ENCODE measurements around the gene SIRPB1.
A peak's percentile ranks its signal among the peaks of the same experiment; 100 is the strongest.
"Not testable (repeated sequence)": the region's sequence is repeated elsewhere in the genome, so short reads cannot be mapped to it uniquely, and the experiment has no call there.

Gene SIRPB1

DNA sequence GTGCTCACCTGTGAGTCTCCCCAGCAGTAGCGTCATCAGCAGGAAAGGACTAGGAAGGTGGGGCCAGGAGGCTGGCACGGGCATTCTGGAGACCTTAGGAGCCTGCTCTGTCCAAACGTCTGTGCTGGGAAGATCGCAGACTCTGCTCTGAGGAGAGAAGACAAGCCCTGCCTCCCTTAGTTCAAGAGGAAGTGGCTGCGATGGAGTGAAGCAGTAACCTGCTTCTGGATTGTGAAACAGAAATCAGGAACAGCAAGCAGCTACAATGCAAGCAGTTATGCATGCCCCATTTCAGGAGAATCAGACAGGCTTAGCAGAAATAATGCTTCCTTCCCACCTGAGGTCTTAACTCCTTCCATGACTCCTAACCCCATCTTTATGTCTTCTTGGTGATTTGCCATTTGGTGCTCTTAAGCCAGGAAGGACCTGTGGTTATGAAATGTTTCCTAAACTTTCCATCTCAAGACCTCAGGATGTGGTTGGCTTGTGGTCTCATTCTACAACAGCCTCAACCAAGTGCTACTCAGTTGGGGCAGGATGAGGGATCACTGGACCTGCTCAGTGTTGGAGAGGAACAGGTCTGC, at the start of gene SIRPB1:
TSS of gene SIRPB1 (minus strand) at position 149 of the 584 bp plus-strand sequence. CDS start at position 84, 65 bp downstream.
- DNase-seq = no peak

DNA sequence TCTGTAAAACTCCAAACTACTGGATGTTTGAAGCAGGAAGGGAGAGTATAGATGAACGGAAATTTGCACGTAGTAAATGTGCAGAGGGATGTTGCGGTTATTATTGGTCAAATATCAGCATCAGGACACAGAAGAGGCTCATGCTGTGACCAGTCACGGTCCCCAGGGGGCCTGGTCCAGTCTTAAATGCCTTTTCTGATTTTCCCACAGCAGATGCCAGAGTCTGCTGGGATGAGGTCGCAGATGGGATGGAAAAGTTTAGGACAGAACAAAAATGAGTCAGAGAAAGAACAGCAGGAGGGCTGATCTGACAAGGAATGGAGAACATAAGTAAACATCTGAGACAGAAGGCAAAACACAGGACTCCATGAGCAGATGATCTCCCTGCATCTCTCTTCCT, 49.5 kb upstream of the SIRPB1 start:
- DNase-seq = no peak

DNA sequence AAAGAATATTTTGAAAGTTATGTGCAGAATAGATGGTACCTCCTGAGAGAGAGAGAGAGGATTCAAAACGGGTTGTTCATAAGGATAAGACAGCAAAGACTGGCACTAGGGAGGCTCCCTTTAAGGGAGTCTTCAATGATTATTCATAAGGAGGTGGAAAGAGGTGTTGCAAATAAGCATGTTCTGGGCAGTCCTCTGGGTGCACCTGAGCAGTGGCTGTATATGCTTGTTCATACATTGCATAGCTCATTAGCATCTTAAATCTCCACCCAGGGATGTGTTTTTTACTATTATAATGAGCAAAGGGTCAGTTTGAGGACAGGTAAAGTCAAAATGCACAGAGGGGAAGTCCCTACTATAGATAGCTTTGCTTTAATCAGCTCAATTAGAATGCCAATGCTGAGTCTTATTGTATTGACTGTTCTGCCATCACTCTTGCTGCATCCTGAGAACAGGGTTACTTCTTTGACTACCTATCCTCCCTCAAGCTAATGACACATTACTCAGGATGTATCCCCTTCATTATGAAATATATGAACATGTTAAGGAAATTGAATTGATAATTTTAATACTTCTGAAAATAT, 47.8 kb upstream of the SIRPB1 start:
- DNase-seq = no peak

DNA sequence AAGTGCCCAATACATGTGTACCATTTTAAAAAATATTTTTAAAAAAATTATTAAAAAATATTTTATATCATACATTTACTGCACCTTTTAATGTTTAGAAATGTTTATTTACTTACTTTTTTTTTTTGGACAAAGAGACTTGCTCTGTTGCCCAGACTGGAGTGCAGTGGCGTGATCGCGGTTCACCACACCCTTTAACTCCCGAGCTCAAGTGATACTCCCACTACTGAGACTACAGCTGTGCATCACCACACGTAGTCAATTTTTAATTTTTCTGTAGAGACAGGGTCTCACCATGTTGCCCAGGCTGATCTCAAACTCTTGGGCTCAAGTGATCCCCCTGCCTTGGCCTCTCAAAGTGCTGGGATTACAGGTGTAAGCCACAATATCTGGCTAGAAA, 47.0 kb upstream of the SIRPB1 start:
- DNase-seq = no peak

DNA sequence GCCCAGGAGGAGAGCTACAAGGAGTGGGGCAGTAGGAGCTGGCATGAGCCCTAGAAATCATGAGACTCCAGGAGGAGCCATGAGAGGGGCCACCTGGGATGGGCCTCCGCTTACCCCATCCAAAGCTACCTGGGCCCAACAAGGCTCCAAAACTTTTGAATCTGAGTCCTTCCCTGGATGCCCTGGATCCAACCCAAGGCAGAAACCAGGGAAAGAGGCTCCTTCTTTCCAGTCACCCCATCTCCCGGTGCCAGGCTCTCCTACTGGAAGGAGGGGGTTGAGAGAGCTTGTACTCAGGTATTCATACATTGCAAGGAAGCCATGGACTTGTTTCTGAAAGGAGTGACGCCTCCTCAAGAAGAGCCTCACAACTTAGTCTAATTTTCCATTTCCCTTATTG, 45.5 kb upstream of the SIRPB1 start:
- no peak for DNase-seq

DNA sequence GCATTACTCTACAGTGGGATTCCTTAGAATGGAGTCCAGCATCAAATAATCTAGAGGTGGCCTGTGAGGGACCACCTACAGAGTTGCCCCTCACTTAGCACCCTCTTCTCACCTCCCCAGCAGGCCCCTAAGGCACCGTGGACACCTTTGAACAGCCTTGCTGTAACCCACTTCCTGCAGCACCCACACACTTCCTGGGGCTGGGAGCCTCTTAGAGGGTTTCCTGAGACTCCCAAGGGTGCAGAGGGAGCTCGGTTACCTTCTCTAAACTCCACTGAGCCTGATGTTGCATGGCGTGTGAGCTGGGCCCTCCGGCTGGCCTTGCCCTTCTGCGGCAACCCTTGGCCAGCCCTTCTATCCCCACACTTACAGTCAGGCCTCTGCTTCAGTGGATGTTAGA, 45.1 kb upstream of the SIRPB1 start:
- peak; percentile 43 to 69 for DNase-seq

DNA sequence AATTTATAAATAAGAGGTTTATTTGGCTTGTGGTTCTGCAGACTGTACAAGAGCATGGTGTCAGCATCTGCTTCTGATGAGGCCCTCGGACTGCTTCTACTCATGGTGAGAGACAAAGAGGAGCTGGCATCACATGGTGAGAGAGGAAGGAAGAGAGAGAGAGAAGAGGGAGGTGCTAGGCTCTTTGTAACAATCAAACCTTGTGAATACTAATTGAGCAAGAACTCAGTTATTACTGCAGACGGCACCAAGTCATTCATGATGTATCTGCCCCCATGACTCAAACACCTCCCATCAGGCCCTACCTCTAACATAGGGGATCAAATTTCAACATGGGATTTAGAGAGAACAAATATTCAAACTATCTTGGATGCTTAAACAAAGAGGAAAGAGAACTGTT, 44.1 kb upstream of the SIRPB1 start:
- DNase-seq = no peak

DNA sequence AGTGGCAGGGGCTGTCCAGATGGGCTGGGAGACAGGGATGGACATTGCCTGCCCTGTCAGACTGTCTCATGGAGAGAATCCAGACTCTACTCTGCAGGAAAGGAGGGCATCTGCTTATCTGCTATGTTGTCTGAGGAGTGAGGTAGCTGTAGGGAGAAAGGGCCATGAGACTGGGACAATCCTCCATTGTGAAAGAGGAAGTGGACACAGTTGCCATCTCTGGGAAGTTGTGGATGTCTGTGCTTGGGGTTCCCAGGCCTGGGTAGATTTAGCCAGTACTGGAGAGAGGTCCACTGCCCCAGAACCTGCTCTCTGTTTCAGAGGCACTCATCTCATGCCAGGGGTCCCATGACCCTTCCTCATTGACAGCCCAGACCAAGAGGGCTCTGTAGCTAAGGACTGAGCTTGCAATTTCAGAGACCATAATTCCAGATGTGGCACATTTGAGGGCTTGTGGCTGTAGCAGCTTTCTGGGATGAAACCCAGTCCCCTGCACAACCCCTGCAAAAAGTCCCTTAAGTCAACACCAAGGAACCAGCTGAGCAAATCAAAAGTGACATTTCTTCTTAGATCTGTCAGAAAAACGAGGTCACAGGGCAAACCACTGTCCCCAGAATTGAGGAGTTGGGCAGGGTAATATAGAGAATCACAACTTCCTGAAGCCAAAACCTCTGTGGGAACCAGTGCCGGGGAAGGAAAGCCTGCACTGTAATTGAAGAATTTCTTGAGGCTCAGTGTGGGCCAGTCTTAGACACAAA, 41.9 kb upstream of the SIRPB1 start:
- DNase-seq = no peak

DNA sequence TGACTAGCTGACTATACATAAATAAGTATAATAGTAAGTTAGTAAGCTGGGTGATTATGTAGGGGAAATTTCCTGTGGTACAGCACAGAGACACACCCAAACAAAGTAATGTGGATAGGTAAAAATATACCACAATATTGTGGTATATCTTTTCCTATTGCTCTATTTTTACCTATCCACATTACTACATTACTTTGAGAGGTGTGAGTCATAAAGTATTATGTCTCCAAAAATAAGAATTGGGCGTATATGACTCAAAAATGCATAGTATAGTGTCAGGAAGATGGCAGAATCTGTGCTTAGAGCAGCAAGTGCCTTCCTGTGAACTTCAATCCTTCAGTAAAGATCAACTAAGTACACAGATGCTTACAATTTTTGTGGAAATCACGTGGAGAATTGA, 40.4 kb upstream of the SIRPB1 start:
- no peak for DNase-seq

DNA sequence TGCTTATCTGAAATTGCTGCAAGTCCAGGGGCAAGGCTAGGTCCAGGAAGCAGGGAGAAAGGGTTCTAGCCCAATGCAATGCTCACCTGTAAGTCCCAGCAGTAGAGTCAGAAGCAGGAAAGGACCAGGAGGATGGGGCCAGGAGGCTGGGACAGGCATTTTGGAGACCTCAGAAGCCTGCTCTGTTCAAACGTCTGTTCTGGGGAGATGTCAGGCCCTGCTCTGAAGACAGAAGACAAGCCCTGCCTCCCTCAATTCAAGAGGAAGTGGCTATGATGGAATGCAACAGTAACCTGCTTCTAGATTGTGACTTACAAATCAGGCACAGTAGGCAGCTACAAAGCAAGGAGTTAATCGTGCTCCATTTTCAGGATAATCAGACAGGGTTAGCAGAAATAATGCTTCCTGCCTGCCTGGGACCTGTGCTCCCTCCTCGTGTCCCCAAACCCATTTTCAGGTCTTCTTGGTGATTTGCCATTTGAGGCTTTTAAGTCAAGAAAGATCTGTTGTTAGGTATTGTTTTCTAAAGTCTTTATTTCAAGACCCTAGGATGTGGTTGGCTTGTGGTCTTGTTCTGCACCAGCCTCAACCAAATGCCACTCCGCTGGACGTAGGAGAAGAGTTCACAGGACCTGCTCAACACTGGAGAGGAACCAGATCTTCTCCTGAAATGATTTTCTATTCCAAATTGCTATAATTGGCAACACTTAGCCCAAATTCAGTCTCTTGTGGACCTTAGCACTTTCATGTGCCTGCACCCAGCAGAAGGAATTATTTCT, 37.9 kb upstream of the SIRPB1 start, which contains the start of gene SIRPG:
TSS of gene SIRPG (minus strand) at position 224 of the 779 bp plus-strand sequence. CDS start at position 159, 65 bp downstream.
- DNase-seq = no peak

DNA sequence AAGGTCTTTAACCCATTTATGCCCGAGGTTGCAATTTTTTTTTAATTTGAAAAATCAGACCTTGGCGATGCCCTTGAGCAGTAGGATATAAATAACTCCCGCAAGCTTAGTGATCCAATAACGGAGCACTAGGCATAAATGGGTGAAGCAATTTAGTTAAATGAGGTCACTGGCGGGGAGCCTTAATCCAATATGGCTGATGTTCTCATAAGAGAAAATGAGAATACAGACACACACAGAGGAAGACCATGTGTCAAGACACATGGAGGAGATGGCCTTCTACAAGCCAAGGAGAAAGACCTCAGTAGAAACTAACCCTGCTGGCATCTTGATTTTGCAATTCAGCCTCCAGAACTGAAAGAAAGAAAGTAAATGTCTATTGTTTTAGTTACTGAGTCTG, 37.0 kb upstream of the SIRPB1 start:
- no peak for DNase-seq

DNA sequence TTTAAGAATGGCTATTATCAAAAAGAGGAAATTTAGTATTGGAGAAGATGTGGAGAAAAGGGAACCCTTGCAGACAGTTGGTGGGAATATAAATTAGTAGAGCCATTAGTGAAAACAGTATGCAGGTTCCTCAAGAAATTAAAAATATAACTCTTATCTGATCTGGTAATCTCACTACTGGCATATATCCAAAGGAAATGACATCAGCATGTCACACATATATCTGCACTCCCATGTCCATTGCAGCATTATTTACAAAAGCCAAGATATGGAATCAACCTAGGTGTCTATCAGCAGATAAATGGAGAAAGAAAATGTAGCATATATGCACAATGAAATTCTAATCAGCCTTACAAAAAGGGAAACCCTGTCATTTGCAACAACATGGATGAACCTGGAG, 35.2 kb upstream of the SIRPB1 start:
- DNase-seq = no peak

DNA sequence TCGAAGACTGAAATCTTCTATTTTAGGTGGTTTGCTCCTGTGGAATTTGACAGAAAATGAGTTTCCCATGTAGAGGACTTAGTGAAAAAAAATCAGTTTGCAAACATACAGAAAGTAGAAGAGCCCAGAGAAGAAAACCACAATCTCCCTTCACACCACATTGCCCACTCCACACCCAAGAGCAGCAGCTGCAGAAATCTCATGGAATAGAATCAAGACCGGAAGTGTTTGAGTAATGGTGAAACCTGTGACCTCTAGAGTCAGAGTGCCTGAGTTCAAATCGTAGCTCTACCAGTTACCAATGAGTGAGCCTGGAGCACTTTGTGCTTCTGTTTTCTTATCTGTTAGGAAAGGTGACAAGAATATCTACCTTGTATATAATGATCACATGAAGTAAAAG, 33.2 kb upstream of the SIRPB1 start:
- no peak for DNase-seq

DNA sequence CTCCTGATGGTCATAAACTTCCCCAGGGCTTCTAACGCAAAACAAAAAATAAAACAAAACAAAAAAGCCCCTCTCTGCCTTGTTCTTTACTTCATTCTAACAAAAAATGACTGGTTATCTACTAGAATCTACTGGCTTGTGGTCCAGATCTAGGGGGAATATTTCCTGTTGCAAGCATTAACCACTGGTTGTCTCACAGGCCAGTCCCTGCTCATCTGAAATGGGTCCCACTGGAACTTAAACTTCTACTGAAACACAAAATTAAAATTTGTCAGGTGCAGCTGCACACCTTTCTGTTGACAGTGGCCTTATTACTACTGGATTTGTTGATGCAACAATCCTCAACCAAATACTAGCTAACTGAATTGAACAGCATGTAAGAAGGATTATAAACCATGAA, 32.3 kb upstream of the SIRPB1 start:
- no peak for DNase-seq

DNA sequence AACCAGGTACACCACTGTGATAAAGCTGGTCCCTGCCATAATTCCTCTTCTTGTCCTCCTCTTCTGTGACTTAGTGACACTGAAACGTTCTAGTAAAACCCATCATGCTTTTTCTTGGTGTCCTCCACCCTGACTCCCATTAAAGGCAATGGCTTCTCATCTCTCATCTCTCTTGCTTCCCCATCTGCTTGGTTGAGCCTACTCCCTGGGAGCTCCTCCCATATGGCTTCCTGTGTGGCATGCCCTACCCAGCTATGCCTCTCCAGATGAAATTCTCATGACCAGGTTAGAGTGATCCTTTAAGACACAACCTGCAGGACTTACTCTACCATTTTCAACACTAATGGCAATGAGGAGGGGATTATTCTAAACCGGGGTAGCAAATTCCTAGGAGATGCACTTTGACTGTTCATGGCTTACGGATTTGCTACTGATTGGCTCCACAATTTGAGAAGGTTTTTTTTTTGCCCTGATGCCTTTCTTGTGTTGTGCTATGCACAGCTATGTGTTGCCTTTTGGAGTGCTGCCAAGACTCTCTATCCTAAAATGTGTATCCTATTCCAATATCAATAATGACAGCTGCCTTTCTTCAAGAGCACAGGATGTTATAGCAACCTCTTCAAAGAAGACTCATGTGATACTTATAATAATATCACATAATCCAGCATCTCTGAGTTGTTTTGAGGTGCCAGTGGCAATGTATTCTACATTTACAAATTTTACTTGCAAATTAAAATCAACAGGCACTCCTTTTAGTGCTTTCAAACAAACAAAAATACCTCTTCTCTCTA, 31.7 kb upstream of the SIRPB1 start:
- no peak for DNase-seq

DNA sequence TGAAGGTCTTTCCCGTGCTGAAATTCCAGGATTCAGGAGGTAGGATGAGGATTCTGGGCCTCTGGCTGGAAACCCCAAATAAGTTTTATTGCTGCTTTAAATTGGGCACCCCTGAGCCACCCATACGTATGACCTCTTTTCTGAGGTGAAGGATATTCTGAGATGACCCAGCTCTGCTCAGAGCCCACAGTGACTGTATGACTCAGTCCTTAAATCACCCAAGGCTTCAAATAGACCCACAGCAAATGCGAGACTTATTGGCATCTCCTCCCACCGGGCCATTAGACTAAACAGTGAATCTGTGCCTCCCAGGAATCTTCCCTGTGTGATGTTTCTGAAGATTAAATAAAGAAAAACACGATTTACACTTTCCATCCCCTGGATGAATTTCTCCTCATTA, 28.3 kb upstream of the SIRPB1 start:
- DNase-seq = no peak

DNA sequence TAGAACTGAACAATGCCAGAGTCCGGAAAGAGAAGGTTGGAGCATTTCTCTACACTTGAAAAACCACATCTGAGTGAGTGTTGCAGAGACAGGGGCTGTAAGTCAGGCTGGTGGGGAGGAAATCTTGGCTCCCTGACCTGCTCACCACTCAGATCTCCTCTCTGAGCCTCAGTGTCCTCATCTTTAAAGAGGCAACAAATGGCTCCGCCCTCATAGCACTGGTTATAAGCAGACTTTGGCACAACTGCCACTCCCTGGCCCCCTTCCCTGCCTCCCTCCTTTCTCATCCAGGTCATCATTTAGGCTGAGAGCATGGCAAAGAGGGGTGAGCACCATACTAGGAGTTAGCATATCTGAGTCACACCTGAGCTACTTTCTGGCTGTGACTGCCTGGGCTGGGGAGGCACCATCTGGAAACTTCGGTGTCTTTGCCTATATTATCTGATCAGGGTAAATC, 27.2 kb upstream of the SIRPB1 start:
- DNase-seq = peak in 1 of 2 experiments; percentile 39

DNA sequence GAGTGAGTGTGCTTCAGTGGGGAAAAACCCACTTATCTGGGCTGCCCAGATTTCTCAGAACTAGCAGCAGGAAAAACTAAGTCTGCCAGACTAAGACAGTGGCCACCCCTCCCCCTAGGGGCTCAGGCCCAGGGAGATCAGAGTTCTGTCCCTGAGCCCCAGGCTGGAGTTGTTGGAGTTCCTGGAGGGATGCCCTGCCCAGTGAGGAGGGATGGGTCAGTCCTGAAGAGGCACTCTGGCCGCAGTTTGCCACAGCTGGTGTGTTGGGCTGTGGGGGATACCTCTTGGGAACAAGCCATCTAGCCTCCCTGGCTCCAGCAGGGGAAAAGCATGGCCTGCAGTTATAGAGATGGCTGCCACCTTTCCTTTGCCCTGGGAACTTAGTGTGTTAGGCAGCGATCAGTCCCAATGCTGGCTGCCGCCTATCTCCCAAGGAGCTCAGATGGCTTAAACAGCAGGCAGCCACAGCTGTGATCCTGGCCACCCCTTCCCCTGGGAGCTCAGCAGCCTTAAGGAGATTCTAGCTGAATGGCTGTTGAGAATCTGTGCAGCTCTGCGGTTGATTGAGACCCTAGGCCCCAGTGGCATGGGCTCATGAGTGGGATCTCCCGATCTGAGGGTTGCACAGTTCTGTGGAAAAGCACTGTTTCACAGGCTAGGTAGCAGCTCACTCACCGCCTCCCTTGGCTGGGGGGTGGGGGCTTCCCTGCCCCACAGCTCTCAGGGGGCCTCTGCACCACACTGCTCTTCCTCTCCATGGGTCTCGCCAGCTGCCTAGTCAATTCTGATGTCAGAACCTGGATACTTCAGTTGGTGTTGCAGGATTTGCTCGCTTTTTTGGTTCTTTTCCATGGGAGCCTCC, 24.5 kb upstream of the SIRPB1 start:
- no peak for DNase-seq

DNA sequence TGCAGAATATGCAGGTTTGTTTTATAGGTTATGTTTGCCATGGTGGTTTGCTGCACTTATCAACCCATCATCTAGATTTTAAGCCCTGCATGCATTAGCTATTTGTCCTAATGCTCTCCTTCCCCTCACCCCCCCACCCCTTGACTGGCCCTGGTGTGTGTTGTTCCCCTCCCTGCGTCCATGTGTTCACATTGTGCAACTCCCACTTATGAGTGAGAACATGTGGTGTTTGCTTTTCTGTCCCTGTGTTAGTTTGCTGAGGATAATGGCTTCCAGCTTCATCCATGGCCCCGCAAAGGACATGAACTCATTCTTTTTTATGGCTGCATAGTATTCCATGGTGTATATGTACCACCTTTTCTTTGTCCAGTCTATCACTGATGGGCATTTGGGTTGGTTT, 18.8 kb upstream of the SIRPB1 start:
- not testable (repeated sequence) for DNase-seq

DNA sequence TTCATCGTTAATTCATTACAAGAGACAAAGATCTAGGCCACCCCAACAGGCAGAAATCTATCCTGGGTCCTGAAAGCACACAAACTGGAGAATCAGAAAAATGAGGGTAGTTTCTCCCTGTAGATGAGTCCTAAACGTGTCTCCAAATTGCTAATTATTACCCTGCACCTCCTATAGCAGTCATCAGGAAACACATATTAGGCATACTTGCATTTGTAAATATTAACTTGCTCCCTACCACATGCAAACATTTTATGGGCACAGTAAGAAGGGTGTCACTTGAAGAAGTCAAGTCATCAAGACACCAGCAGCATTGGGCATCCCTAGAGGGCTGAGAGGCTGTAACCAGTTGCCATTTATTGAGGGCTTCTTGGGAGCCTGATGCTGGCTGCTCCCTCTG, 17.9 kb upstream of the SIRPB1 start:
- DNase-seq = no peak

DNA sequence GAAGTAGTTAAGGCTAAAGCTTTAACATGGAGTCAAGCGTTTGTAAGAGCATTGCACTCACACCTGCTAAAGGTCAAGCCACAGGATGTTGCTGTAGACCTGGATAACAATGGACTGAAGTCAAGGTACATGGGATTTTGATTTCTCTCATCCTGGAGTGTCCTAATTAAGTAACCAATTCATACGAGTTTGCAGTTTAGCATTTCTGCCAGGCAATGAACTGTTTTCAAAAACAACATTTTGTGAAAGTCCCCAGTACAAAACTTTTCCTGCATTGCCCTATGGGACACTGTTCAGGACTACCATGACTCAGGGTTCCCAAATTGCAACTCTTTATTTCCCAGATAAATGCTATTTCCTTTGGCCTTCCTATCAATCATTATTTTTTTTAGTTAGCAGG, 17.4 kb upstream of the SIRPB1 start:
- DNase-seq = no peak

DNA sequence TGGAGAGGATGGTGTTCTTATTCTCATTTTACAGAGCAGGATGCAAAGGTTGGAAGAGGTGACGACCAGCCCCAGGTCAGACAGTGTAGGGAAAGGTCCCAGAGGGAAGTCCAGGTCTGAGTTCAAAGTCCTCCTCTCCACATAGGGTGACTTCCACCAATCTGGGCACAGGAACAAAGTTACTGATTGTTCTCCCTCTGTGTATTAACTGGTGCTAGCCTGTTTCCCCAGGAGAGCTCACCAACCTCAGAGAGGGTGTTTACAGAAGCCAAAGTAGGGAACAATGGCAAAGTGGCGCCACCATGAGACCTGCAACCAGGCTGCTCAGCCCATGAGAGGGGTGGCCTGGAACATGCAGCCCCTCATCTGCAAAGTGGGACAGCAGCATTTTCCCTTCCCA, 16.8 kb upstream of the SIRPB1 start:
- no peak for DNase-seq

Data from stimulated activated CD4-positive, alpha-beta T cell treated with anti-CD3 and anti-CD28 coated beads, Interleukin-4, amount 100 ng/mL, for 4 hours (primary cell).